Suprapubic skin (tissue), 4 donors: Measurements from ENCODE around the gene RPTOR. TPM values are rescaled to one million over a fixed set of nuclear protein-coding genes. Genes with fewer than 3 reads are reported as not detected.
A peak's percentile ranks its signal among the peaks of the same experiment; 100 is the strongest.

ENCODE experiments used
- DNase-seq, 2 donors: peaks; one replicate each; pipeline ENCODE4 v3.0.0-alpha.2; 2019; ENCODE audit warnings: low spot score in 2 of 2
- H3K27ac ChIP-seq: fragments of 200-600 bp; sonication (generic); one replicate; pipeline ENCODE4 v1.5.1; 2019
- H3K27me3 ChIP-seq: fragments of 200-600 bp; sonication (generic); one replicate; pipeline ENCODE4 v1.5.1; 2019
- H3K36me3 ChIP-seq: fragments of 200-600 bp; sonication (generic); one replicate; pipeline ENCODE4 v1.5.1; 2019
- H3K4me1 ChIP-seq: fragments of 200-600 bp; sonication (generic); one replicate; pipeline ENCODE4 v1.5.1; 2019
- H3K4me3 ChIP-seq: fragments of 200-600 bp; sonication (generic); one replicate; pipeline ENCODE4 v1.5.1; 2019; ENCODE audit warnings: mild to moderate bottlenecking
- H3K9me3 ChIP-seq: fragments of 200-600 bp; sonication (generic); one replicate; pipeline ENCODE4 v1.5.1; 2019
- EP300 ChIP-seq: sonication (generic); formaldehyde crosslinking; IDR thresholded peaks from one replicate; pipeline ENCODE4 v1.6.1; 2017; ENCODE audit warnings: antibody characterized with exemption
- POLR2A ChIP-seq, 2 donors: fragments of 450-650 bp; IDR thresholded peaks; one replicate each; pipeline ENCODE4 v1.6.1; 2017; ENCODE audit warnings: antibody characterized with exemption in 2 of 2, mild to moderate bottlenecking in 2 of 2, moderate library complexity in 2 of 2
- POLR2AphosphoS5 ChIP-seq, 3 donors: sonication (generic); formaldehyde crosslinking; IDR thresholded peaks; one replicate each; pipeline ENCODE4 v1.6.1; 2017; ENCODE audit warnings: antibody characterized with exemption in 3 of 3
- WGBS: methylation state at CpG from one replicate; pipeline ENCODE4 v1.1.5; 2018; 5-methylcytosine and 5-hydroxymethylcytosine counted together
- total RNA-seq, 4 donors: library from RNA; depleted of rRNA; stranded (reverse); fragments of >200 nt; gene quantifications; one replicate each; pipeline ENCODE4 v1.1.0, GENCODE V29; 2016
- TF ChIP-seq, protein P1 (sequence below), 2 donors: fragments of 200-600 bp in 1 of 2; fragments of 450-650 bp in 1 of 2; sonication (generic) in 1 of 2; IDR thresholded peaks; one replicate each; pipeline ENCODE4 v1.5.1; 2016 to 2019; ENCODE audit warnings: antibody characterized with exemption in 2 of 2, mild to moderate bottlenecking in 1 of 2, moderate library complexity in 1 of 2

Gene RPTOR
- total RNA-seq, 4 donors from 2014 or later: 45.8 to 84.6 (median 53.0) TPM

DNA sequence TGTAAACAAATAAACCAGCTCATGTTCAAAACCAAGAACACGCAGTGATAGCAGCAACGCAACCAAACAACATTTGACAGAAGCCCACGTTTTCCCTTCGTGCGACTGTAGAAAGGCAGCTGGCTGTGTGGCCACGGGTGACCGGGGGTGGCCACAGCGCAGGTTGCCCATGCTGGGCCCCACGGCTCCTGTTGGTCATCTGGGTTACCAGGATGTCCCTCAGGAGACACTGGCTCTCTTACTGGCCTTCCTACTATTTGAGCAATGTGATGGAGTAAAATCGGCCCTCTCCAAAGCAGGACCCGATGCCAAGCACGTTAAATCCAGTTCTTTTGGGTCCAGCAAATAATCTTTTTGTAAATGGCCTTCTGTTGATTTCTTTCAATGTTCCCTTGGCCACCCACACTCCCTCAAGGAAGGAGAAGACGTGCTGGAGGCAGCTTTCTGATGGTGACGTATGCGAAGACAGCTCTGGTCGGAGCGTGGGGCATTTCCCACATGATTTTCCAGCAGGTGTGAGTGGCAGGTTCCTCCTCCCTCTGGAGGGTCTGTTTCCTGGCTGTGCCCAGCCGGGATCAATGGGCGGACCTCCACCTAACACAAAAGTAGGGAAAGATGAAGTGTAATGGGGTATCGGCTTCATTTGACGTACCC is 303.9 kb downstream of the RPTOR start:
- H3K36me3 ChIP-seq: peaks cover 28% of the 10 kb centered on the region

DNA sequence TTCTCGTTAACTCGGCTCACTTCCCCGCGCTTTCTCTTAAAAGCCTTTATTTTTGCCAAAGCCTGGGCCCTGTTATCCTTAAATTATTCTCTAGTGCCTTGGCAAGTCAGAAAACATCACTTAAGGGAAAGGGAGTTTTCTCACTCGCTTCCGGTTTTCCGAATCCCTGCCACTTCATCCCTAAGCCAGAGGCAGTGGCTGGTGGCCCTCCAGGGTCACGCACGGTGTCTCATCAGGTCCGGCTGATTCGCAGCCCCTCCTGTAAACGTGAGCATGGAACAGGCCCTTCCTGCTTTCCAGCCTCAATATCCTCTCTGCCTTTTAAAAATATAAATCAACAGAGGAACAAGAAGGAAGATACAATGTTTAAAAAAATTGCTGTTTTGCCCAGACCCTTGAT is 304.5 kb downstream of the RPTOR start:
- no peak for DNase-seq
- H3K4me1 ChIP-seq: no peaks in the 10 kb centered on the region
- no peak overlapping the region for H3K27ac ChIP-seq
- no peaks in the 10 kb centered on the region for H3K27me3 ChIP-seq
- no peak overlapping the region for H3K4me3 ChIP-seq
- WGBS: 95% methylated on average over 12 of the region's 12 CpGs
- no peak for TF ChIP-seq POLR2AphosphoS5 (IDR thresholded peaks at IDR 0.05)
- no peak for TF ChIP-seq POLR2A (IDR thresholded peaks at IDR 0.05)
- no peak for TF ChIP-seq EP300
- TF ChIP-seq, protein P1, sequence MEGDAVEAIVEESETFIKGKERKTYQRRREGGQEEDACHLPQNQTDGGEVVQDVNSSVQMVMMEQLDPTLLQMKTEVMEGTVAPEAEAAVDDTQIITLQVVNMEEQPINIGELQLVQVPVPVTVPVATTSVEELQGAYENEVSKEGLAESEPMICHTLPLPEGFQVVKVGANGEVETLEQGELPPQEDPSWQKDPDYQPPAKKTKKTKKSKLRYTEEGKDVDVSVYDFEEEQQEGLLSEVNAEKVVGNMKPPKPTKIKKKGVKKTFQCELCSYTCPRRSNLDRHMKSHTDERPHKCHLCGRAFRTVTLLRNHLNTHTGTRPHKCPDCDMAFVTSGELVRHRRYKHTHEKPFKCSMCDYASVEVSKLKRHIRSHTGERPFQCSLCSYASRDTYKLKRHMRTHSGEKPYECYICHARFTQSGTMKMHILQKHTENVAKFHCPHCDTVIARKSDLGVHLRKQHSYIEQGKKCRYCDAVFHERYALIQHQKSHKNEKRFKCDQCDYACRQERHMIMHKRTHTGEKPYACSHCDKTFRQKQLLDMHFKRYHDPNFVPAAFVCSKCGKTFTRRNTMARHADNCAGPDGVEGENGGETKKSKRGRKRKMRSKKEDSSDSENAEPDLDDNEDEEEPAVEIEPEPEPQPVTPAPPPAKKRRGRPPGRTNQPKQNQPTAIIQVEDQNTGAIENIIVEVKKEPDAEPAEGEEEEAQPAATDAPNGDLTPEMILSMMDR (IDR thresholded peaks at IDR 0.05): no peak
- no peaks in the 10 kb centered on the region for H3K9me3 ChIP-seq
- peaks cover 28% of the 10 kb centered on the region for H3K36me3 ChIP-seq

More for the DNA sequence above, 303.9 kb downstream of the RPTOR start:
- DNase-seq: peak in 1 of 2 donors; percentile 53
- H3K4me1 ChIP-seq: no peaks in the 10 kb centered on the region
- no peaks in the 10 kb centered on the region for H3K9me3 ChIP-seq
- H3K27ac ChIP-seq: no peak overlapping the region
- TF ChIP-seq POLR2A (IDR thresholded peaks at IDR 0.05): no peak
- TF ChIP-seq POLR2AphosphoS5 (IDR thresholded peaks at IDR 0.05): no peak
- TF ChIP-seq, protein P1 (IDR thresholded peaks at IDR 0.05): no peak
- TF ChIP-seq EP300: no peak
- no peaks in the 10 kb centered on the region for H3K27me3 ChIP-seq
- 95% methylated on average over 21 of the region's 21 CpGs for WGBS
- no peak overlapping the region for H3K4me3 ChIP-seq

DNA sequence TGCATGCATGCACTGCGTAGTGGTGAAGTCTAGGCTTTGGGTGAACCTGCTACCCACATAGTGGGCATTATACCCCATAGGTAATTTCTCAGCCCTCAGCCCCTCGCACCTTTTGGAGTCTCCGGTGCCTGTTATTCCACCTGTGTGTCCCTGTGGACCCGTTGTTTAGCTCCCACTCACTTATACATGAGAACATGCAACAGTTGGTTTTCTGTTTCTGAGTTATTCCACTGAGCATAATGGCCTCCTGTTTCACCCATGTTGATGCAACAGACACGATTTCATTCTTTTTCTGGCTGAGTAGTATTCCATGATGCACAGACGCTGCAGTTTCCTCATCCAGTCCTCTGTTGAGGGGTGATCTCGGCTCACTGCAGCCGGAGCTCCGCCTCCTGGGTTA is 305.5 kb downstream of the RPTOR start:
- TF ChIP-seq POLR2AphosphoS5 (IDR thresholded peaks at IDR 0.05) (no peak), POLR2A (IDR thresholded peaks at IDR 0.05) (no peak)
- TF ChIP-seq, protein P1 (IDR thresholded peaks at IDR 0.05): no peak
- 94% methylated on average over 9 of the region's 9 CpGs for WGBS
- no peaks in the 10 kb centered on the region for H3K27me3 ChIP-seq
- H3K4me1 ChIP-seq: no peaks in the 10 kb centered on the region
- H3K27ac ChIP-seq: no peak overlapping the region
- H3K4me3 ChIP-seq: no peak overlapping the region
- DNase-seq: no peak
- H3K36me3 ChIP-seq: peaks cover 26% of the 10 kb centered on the region
- no peaks in the 10 kb centered on the region for H3K9me3 ChIP-seq

DNA sequence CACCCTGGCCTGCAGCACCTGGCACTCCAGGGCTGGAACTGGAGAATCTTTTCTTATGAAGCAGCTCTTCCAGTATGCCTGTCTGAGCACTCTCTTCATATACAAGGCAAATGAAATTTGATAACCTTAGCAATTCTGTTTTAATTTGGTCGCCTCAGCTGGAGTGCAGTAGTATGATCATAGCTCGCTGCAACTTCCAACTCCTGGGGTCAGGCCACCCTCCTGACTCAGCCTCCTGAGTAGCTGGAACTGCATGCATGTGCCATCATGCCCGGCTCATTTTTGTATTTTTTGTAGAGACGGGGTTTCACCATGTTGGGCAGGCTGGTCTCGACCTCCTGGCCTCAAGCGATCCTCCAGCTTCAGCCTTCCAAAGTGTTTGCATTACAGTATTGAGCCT is 306.2 kb downstream of the RPTOR start:
- Histone ChIP-seq H3K9me3 (no peaks in the 10 kb centered on the region), H3K27me3 (no peaks in the 10 kb centered on the region), H3K4me1 (peaks cover under 1% of the 10 kb centered on the region), H3K36me3 (peaks cover 28% of the 10 kb centered on the region), H3K27ac (no peak overlapping the region), H3K4me3 (no peak overlapping the region)
- TF ChIP-seq, protein P1 (IDR thresholded peaks at IDR 0.05): no peak
- TF ChIP-seq EP300 (no peak), POLR2AphosphoS5 (IDR thresholded peaks at IDR 0.05) (no peak), POLR2A (IDR thresholded peaks at IDR 0.05) (no peak)
- WGBS: 67% methylated on average over 6 of the region's 6 CpGs
- DNase-seq: no peak

DNA sequence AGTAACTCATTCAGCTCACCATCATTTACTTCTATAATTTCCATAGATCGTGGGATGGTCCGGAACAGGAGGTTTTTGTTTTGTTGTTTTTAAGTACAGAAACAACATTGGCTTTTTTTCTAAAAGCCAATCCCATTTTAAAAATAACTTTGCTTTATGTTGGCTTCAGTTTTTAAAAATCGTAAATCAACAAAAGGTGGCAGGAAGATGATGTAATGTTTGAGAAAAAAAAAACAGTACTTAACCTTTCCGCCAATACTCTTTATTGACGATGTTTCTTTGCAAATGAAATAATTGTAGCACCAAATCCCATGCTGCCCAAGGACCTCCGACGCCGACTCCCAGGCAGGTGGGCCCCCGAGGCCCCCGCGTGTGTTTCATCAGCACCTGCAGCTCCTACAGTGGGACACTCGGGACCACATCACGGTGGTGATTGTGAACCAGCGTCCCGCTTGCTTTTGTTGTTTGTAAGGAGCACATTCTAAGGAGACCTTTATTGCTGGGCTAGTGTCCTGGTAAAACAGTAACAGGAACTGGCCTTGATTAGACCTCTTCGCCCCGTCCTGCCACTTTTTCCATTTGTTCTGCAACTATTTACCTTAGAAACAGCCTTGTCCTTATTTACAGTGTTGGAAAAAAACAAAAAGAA is 306.8 kb downstream of the RPTOR start:
- no peaks in the 10 kb centered on the region for H3K27me3 ChIP-seq
- peaks cover 23% of the 10 kb centered on the region for H3K36me3 ChIP-seq
- H3K27ac ChIP-seq: no peak overlapping the region
- no peak overlapping the region for H3K4me3 ChIP-seq
- 88% methylated on average over 17 of the region's 17 CpGs for WGBS
- H3K9me3 ChIP-seq: no peaks in the 10 kb centered on the region
- H3K4me1 ChIP-seq: peaks cover 7% of the 10 kb centered on the region
- no peak for DNase-seq
- TF ChIP-seq, protein P1 (IDR thresholded peaks at IDR 0.05): no peak
- TF ChIP-seq POLR2A (IDR thresholded peaks at IDR 0.05): no peak
- no peak for TF ChIP-seq EP300
- no peak for TF ChIP-seq POLR2AphosphoS5 (IDR thresholded peaks at IDR 0.05)
